Heart left ventricle (tissue), 16 donors: ENCODE measurements around the gene EPB41L4B. TPM values are rescaled to one million over a fixed set of nuclear protein-coding genes. Genes with fewer than 3 reads are reported as not detected.

Experiments used
- ATAC-seq, 4 donors: fragments of 200-7000 bp; cut with Tn5 transposase; one replicate each; pipeline ENCODE4 v1.9.1; 2020 to 2022; ENCODE audit warnings: moderate library complexity in 4 of 4, mild to moderate bottlenecking in 3 of 4, moderate number of reproducible peaks in 1 of 4
- DNase-seq, 5 donors: peaks; one replicate each; pipeline ENCODE4 v3.0.0-alpha.2; 2020
- H3K27ac ChIP-seq, 12 donors: fragments of 200-600 bp; sonication (generic) in 4 of 12; one replicate each; pipeline versions ENCODE4 v1.5.0 to v1.8.0; 2016 to 2022; ENCODE audit warnings: mild to moderate bottlenecking in 2 of 12
- H3K27me3 ChIP-seq, 9 donors: fragments of 200-600 bp; sonication (generic) in 2 of 9; one replicate each; pipeline versions ENCODE4 v1.5.1 to v1.8.0; 2016 to 2022; ENCODE audit warnings: mild to moderate bottlenecking in 3 of 9
- H3K36me3 ChIP-seq, 9 donors: fragments of 200-600 bp; sonication (generic) in 2 of 9; one replicate each; pipeline versions ENCODE4 v1.5.0 to v1.8.0; 2018 to 2022; ENCODE audit warnings: mild to moderate bottlenecking in 2 of 9
- H3K4me1 ChIP-seq, 12 donors: fragments of 200-600 bp; sonication (generic) in 4 of 12; one replicate each; pipeline versions ENCODE4 v1.5.0 to v1.8.0; 2016 to 2022; ENCODE audit warnings: mild to moderate bottlenecking in 3 of 12
- H3K4me3 ChIP-seq, 12 donors: fragments of 200-600 bp; sonication (generic) in 4 of 12; one replicate each; pipeline versions ENCODE4 v1.5.0 to v1.8.0; 2017 to 2022; ENCODE audit warnings: mild to moderate bottlenecking in 9 of 12, moderate library complexity in 4 of 12
- H3K9me3 ChIP-seq, 12 donors: fragments of 200-600 bp; sonication (generic) in 4 of 12; one replicate each; pipeline versions ENCODE4 v1.5.0 to v1.8.0; 2016 to 2022; ENCODE audit warnings: mild to moderate bottlenecking in 1 of 12
- POLR2A ChIP-seq, 2 donors: fragments of 450-650 bp; IDR thresholded peaks; one replicate each; pipeline ENCODE4 v1.6.1; 2017; ENCODE audit warnings: antibody characterized with exemption in 2 of 2, mild to moderate bottlenecking in 2 of 2, moderate library complexity in 2 of 2
- WGBS, 4 donors: extraction: QIAGEN DNeasy Blood & Tissue Kit in 2 of 4; methylation state at CpG; one replicate each; pipeline versions ENCODE4 v1.1.5 to v1.1.7; 2013 to 2018; 5-methylcytosine and 5-hydroxymethylcytosine counted together
- intact Hi-C, 10 donors: fragments of 100-400 bp; cut with DNase I; formaldehyde crosslinking; loops; one replicate each; pipeline versions ENCODE4 v1.11.1 to v1.14.2; 2022
- polyA plus RNA-seq, 2 donors: library from polyadenylated mRNA; stranded (reverse); fragments of 200-250 nt; gene quantifications; one replicate each; pipeline ENCODE4 v1.2.3, GENCODE V29; 2013
- total RNA-seq, 9 donors: library from RNA; depleted of rRNA in 2 of 9; stranded (reverse); fragments of >200 nt in 2 of 9; fragmentation: NEBNext Ultra II Directional in 3 of 9; extraction: Animal tissue kit (Norgen Biotek cat#: 25700) in 3 of 9; gene quantifications; one replicate each; pipeline versions ENCODE4 v1.1.0 to v1.2.4, GENCODE V29; 2016 to 2023
- TF ChIP-seq, protein P1 (sequence below), 12 donors: fragments of 200-600 bp; sonication (generic) in 4 of 12; IDR thresholded peaks; one replicate each; pipeline versions ENCODE4 v1.5.0 to v1.8.0; 2018 to 2022; ENCODE audit warnings: antibody characterized with exemption in 12 of 12, mild to moderate bottlenecking in 5 of 12
- donor health status: ischemic (EF 13 %, LVEDD 7.1; RV severe dilation, severe dysfunction).
- donor health status: healthy with polysubstance abuse.
- donor health status: DM: no; HTN: yes; CAD: no.
- donor health status: DM: no; HTN: no; CAD: no.
- donor health status: ischemic (EF 25% LVEDD 6.9; RV normal size, moderate dysfunction).
- donor health status: ischemic (EF 25% LVEDD 5.7; RV mildly dilated, moderate dysfunction).
- donor health status: healthy.
- donor health status: DM: yes; HTN: yes; CAD: no.
- donor health status: ischemic (EF 35%, LVEDD 5.7; RV mildly dilated, moderate dysfunction).
- donor health status: nonischemic (EF 11% LVEDD 7.7; RV severe dilation, severe dysfunction).
- donor health status: DM: yes; HTN: yes; CAD: no.
- donor health status: PGD.
- donor health status: ischemic (EF 29% LVEDD 5.4; RV normal size, mild dysfunction).
- donor health status: nonischemic (EF 23%, LVEDD 6.1; RV moderate dilation, normal function).

Gene EPB41L4B
- total and polyA plus RNA-seq, 11 donors = 0.71 to 16.5 (median 8.9) TPM

DNA sequence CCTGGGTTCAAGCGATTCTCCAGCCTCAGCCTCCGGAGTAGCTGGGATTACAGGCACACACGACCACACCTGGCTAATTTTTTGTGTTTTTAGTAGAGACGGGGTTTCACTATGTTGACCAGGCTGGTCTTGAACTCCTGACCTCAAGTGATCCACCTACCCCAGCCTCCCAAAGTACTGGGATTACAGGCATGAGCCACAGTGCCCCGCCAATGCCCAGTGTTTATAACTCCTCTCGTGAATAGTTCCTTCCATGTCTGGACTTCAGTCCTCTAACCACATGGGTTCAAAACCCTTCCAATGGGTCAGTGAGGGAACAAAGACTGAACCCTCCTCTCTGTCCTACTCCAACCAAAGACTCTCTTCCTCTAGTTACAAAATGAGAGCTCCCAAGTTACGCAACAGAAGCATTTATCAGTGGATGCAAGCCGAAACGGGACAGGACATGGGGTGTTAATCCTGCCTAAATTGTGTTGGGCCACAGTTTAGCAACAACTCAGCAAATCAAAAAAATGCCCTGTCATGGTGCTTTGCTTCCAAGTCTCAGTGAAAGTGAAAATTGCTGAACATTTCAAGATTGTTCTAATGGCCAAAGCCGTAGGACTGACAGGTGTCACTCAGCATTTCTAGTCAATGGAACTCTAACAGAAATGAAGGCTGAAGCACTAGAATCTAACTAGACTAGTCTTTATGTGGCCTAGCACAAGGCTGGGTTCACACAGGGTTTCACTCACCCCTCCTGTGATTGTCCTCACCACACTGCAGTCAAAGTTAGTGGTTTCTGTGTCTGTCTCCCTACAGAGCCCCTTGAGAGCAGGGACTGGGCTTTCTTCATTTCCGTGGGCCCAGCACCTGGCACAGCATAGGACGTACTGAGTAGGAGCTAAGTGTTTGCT lies 197.9 kb downstream of the EPB41L4B start:
- no peak overlapping the region for H3K27ac ChIP-seq
- no peak overlapping the region for H3K4me3 ChIP-seq
- no peaks in the 10 kb centered on the region for H3K9me3 ChIP-seq
- intact Hi-C loops = loop anchor here in 1 of 10 donors (5.0 kb wide), 1 partner anchor 191 kb away; the partner anchor contains the start of genes ABITRAM and ELP1
- no peak for DNase-seq
- no peaks in the 10 kb centered on the region for H3K36me3 ChIP-seq
- no peak for ATAC-seq
- 82 to 88% (median 84%) methylated on average over 11 to 12 of the region's 12 CpGs for WGBS, 4 donors
- no peaks in the 10 kb centered on the region for H3K27me3 ChIP-seq
- H3K4me1 ChIP-seq = peaks cover 0 to 15% (median 7%) of the 10 kb centered on the region in 12 donors
- TF ChIP-seq, protein P1, sequence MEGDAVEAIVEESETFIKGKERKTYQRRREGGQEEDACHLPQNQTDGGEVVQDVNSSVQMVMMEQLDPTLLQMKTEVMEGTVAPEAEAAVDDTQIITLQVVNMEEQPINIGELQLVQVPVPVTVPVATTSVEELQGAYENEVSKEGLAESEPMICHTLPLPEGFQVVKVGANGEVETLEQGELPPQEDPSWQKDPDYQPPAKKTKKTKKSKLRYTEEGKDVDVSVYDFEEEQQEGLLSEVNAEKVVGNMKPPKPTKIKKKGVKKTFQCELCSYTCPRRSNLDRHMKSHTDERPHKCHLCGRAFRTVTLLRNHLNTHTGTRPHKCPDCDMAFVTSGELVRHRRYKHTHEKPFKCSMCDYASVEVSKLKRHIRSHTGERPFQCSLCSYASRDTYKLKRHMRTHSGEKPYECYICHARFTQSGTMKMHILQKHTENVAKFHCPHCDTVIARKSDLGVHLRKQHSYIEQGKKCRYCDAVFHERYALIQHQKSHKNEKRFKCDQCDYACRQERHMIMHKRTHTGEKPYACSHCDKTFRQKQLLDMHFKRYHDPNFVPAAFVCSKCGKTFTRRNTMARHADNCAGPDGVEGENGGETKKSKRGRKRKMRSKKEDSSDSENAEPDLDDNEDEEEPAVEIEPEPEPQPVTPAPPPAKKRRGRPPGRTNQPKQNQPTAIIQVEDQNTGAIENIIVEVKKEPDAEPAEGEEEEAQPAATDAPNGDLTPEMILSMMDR (IDR thresholded peaks at IDR 0.05) = no peak
- no peak for TF ChIP-seq POLR2A (IDR thresholded peaks at IDR 0.05)

Other genes with a start within 250 kb of the EPB41L4B start
- gene TMEM245, start 201.1 kb downstream of the EPB41L4B start, total RNA-seq = 100 to 1,000 TPM in 5 of 9 donors, 10 to 100 TPM in 4; 84.4 to 174 (median 103) TPM
- gene TMEM245, start 201.1 kb downstream of the EPB41L4B start, polyA plus RNA-seq = 10 to 100 TPM; 16.7 to 79.7 TPM
- gene FRRS1L, start 153.8 kb downstream of the EPB41L4B start, total RNA-seq = 1 to 10 TPM in 7 of 9 donors, under 1 TPM in 2; 0.42 to 2.5 (median 1.8) TPM
- gene FRRS1L, start 153.8 kb downstream of the EPB41L4B start, polyA plus RNA-seq = under 1 TPM; 0.04 to 0.08 TPM
- gene PTPN3, start 177.2 kb upstream of the EPB41L4B start, total RNA-seq = 10 to 100 TPM; 22.1 to 77.0 (median 52.3) TPM
- gene PTPN3, start 177.2 kb upstream of the EPB41L4B start, polyA plus RNA-seq = 10 to 100 TPM in 1 of 2 donors, 1 to 10 TPM in 1; 6.9 to 14.6 TPM